ENCODE results near the gene NLGN1.

DNA sequence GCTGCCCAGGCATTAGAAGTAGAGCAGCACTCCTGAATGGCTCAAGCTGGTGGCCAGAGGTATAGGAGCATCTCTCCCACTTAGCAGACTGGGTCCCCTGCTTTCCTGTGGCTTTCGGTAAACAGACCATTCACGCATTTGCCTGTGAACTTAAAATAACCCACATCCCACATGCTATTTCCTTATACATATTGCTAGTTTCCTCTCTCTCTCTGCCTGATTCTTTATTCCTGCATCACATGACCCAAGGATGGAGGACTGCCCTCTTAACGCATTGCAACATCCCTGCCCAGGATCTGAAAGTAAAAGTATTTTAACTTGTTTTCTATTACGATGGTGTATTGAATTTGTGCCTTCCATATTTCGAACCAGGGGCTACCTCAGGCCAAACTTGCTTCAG, 43.4 kb upstream of the NLGN1 start:
- TF ChIP-seq POLR2A (IDR thresholded peaks at IDR 0.05; ENCODE audit: extremely low read depth, insufficient read length) (no peak), MYC (IDR thresholded peaks at IDR 0.05; ENCODE audit: low read depth, low read length) (no peak)
- TF ChIP-seq, protein P1, sequence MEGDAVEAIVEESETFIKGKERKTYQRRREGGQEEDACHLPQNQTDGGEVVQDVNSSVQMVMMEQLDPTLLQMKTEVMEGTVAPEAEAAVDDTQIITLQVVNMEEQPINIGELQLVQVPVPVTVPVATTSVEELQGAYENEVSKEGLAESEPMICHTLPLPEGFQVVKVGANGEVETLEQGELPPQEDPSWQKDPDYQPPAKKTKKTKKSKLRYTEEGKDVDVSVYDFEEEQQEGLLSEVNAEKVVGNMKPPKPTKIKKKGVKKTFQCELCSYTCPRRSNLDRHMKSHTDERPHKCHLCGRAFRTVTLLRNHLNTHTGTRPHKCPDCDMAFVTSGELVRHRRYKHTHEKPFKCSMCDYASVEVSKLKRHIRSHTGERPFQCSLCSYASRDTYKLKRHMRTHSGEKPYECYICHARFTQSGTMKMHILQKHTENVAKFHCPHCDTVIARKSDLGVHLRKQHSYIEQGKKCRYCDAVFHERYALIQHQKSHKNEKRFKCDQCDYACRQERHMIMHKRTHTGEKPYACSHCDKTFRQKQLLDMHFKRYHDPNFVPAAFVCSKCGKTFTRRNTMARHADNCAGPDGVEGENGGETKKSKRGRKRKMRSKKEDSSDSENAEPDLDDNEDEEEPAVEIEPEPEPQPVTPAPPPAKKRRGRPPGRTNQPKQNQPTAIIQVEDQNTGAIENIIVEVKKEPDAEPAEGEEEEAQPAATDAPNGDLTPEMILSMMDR (IDR thresholded peaks at IDR 0.05; ENCODE audit: low read depth, low read length) = no peak
- TF ChIP-seq, protein P2, sequence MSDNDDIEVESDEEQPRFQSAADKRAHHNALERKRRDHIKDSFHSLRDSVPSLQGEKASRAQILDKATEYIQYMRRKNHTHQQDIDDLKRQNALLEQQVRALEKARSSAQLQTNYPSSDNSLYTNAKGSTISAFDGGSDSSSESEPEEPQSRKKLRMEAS (IDR thresholded peaks at IDR 0.05; ENCODE audit: low read depth, low read length) = no peak

Measured in NB4 (cell line).